GM12801 (cell line): ENCODE results near the gene ZFYVE28.

Experiments
- CTCF ChIP-seq: IDR thresholded peaks from one replicate; pipeline ENCODE4 v1.5.1; 2011; ENCODE audit warnings: control low read depth; ENCODE audit not compliant: insufficient read length; ENCODE audit errors: extremely low read depth

Gene ZFYVE28

DNA sequence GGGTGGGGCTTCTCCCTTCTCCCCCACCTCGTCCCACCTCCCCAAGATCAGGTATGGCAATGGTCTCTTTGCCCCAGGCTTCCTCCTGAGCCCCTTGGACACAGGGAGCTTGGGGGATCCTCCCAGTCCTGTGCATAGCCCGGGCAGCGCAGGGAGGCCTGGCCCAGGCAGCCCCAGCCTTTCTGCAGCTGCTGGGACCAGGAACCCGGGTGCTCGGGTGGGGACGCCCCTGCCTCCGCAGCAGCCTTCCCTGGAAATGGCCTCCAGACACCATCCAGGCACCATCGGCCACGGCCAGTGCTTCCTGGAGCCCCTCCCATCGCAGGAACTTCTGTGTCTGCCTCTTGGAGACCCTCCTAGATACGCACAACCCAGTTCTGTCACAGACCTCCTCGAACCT lies 150.6 kb downstream of the ZFYVE28 start:
- TF ChIP-seq CTCF = no peak

GRCh38 chr4:2267320-2267811 lies 151.1 kb downstream of the ZFYVE28 start:
- TF ChIP-seq CTCF = no peak

DNA sequence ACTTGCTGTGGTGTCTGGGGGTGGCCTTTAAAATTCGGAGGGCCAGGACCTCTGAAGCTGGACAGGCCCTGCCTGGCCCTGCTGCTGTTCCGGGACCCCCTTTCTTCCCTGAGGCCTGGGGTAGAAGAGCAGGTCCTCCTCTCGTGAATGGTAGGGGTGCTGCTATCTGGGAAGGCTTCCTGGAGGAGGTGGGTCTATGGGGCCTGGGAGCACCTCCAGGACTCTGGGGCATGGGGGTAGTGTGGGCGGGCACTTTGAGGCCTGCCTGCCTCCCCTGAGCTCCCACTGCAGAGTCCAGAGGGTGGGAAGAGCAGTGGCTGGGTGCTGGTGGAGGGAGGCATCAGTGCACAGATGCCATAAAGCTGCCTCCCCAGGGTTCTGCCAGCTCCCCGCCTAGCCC lies 151.6 kb downstream of the ZFYVE28 start:
- TF ChIP-seq CTCF = no peak

DNA sequence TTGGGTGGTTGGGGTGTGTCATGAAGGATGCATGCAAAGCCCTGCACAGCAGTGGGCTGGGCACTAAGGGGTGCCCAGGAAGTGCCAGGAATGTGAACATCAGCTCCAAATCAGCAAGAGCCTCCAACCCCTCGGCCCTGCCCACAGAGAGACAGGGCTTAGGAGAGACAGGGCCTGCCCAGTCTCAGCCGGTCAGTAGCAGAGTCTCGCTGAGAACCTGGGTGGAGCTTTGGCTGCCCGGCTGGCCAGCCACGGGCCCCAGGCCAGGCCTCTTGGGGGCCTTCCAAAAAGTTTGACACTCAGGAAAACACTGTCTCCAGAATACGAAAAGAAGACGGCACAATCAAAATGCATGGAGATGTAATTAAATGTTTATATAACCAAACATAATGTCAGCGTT lies 152.3 kb downstream of the ZFYVE28 start:
- TF ChIP-seq CTCF = no peak

DNA sequence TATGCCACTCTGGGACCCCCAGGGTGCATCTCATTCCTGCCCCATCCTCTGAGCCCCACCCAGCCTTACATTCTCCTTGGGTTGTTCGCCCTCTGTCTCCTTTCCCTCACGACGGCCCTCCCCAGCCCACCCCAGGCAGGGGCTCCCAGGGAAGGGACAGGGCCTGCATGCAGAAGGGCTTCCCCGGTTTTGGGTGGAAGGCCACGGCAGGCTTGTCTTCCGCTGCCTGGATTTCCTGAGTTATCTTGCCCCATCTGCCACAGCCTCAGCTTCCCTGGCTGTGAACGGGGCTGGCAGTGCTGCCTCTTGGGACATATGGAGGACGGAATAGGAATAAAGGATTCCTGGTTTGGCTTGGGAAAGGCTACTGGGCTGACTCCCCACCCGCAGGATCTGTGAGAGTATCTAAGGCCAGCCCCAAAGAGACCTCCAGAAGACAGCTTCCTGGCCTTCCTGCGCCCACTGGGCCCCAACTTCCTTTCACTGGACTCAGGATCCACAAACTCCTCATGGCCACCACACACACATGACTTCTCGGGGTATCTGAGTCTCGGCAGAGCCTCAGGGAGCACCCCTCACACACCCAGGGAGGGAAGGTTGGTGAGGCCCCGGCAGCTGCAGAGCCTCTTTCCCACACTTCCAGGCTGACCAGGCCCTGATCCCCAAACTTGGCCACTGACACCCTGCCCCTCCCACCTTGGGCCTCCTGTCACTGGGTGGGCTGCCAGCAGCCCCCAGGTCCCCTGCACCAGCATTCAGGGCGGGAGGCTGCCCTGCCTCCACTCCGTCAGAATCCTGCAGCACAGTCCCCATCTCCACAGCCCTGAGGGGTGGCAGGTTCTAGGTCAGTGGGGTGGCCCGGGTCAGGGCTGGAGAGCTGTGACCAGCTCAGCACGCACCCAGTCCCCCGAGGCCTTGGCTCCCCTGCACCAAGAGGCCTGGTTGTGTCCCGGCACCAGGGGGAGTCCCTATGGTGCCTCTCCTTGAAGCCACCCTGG lies 153.0 kb downstream of the ZFYVE28 start:
- TF ChIP-seq CTCF = no peak

DNA sequence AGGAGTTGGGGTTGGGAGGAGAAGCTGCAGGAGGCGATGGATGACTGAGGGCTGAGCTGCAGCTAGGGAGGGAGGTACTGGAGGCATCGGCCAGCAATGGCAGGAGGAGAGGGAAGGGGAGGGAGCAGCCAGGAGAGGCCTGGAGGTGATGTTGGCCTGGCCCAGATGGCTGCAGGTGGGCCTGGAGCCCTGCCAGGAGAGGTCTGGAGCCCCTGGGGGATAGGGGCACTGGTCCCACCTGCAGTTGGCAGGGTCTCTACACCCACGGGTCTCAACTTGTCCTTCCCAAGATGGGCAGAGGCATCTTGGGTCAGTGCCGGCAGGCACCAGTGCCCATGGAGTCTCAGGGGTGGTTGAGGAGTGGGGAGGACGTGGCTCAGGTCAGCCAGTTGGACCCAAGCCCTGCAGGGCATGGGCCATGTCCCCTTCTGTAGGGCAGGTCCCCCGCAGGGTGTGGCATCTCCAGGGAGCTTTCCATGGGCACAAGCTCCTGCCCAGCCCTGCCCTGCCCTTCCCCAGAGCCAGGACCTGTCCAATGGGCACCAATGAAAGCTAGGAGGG lies 153.9 kb downstream of the ZFYVE28 start:
- no peak for TF ChIP-seq CTCF

DNA sequence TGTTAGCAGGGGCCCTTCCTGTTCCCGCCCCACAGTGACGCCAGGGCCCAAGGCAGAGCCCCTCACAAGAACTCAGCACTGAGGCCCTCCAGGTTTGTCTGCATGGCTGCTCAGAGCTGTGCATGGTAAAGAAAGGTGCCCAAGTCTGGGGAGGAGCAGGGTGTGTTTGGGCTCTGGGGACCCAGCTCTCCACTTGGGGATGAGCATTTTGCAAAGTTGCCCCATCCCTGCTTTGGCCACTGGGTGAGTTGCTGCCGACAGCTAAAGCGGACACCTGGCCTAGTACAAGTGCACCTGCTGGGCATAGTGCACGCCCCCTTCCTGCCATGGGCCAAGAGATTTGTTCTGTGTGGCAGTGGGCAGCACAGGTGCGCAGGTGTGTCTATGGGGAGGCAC lies 154.5 kb downstream of the ZFYVE28 start:
- TF ChIP-seq CTCF = no peak
